Activated B cell treated with CpG ODN at 0.5 μM for 24 hours (primary cell): Measurements from ENCODE around the gene AMBRA1. TPM values are rescaled to one million over a fixed set of nuclear protein-coding genes. Genes with fewer than 3 reads are reported as not detected.

ENCODE experiments used
- ATAC-seq: fragments of 200-7000 bp; cut with Tn5 transposase; one replicate; pipeline ENCODE4 v1.10.0; 2021; ENCODE audit warnings: low read depth, mild to moderate bottlenecking, moderate library complexity
- CTCF ChIA-PET: fragments of 350-600 bp; sonication (Branson Sonifier 250); formaldehyde crosslinking; loops from one replicate; lab custom pipeline; 2021; ENCODE audit warnings: antibody characterized with exemption; lab: Charles Lee
- POLR2A ChIA-PET: fragments of 350-600 bp; sonication (Branson Sonifier 250); formaldehyde crosslinking; loops from one replicate; lab custom pipeline; 2021; ENCODE audit warnings: antibody characterized with exemption; lab: Charles Lee
- DNase-seq: peaks from one replicate; pipeline ENCODE4 v3.0.0; 2022
- H3K27ac Mint-ChIP-seq: one replicate; pipeline ENCODE4 v1.8.0; 2020; ENCODE audit warnings: mixed read lengths
- H3K27me3 Mint-ChIP-seq: one replicate; pipeline ENCODE4 v1.8.0; 2021; ENCODE audit warnings: mixed read lengths
- H3K36me3 Mint-ChIP-seq: one replicate; pipeline ENCODE4 v1.8.0; 2021; ENCODE audit warnings: low read depth, mixed read lengths
- H3K4me1 Mint-ChIP-seq: one replicate; pipeline ENCODE4 v1.8.0; 2021; ENCODE audit warnings: mixed read lengths
- H3K4me3 Mint-ChIP-seq: one replicate; pipeline ENCODE4 v1.8.0; 2020; ENCODE audit warnings: mild to moderate bottlenecking, mixed read lengths
- H3K9me3 Mint-ChIP-seq: one replicate; pipeline ENCODE4 v1.8.0; 2020; ENCODE audit warnings: mixed read lengths
- CTCF ChIP-seq: fragments of 200-600 bp; IDR thresholded peaks from one replicate; pipeline ENCODE4 v1.8.0; 2022; ENCODE audit warnings: antibody characterized with exemption, mild to moderate bottlenecking
- intact Hi-C: fragments of 100-400 bp; cut with micrococcal nuclease; formaldehyde crosslinking; loops from one replicate; pipeline ENCODE4 v1.15.1; 2024
- total RNA-seq: library from RNA; stranded (reverse); gene quantifications from 2 replicates; pipeline ENCODE4 v1.2.3, GENCODE V29; 2022

The AMBRA1 gene
- total RNA-seq, 1 donor from 2014 or later: 39.1 TPM

GRCh38 chr11:46391578-46392420 is 202.0 kb downstream of the AMBRA1 start, which contains the start of gene CHRM4:
TSS of gene CHRM4 (minus strand) at chr11:46391776. CDS start at chr11:46386557, 5,219 bp downstream.
- Mint-ChIP-seq H3K9me3 (no peaks in the 10 kb centered on the region), H3K4me1 (peaks cover 24% of the 10 kb centered on the region), H3K36me3 (peaks cover 5% of the 10 kb centered on the region), H3K4me3 (peak within 1 kb of the TSS; percentile 70), H3K27ac (no peak within 1 kb of the TSS), H3K27me3 (peaks cover 31% of the 10 kb centered on the region)
- no peak for DNase-seq
- ATAC-seq: no peak
- intact Hi-C loops: loop anchor here (1.0 to 2.0 kb wide), 3 partner anchors 10 to 507 kb away; partner anchors contain the start of genes DGKZ, MAPK8IP1 and MDK
- ChIA-PET CTCF (interaction anchor here (1.8 kb wide), 1 partner anchor 23 kb away, joined by 4 read pairs; no protein-coding TSS in a partner anchor), POLR2A (no interaction called here)
- TF ChIP-seq CTCF: no peak

GRCh38 chr11:46391186-46391577 is 202.6 kb downstream of the AMBRA1 start:
- H3K27me3 Mint-ChIP-seq: peaks cover 37% of the 10 kb centered on the region
- no peaks in the 10 kb centered on the region for H3K36me3 Mint-ChIP-seq
- ChIA-PET POLR2A (no interaction called here), CTCF (interaction anchor here (1.8 kb wide), 1 partner anchor 23 kb away, joined by 4 read pairs; no protein-coding TSS in a partner anchor)
- DNase-seq (no peak), ATAC-seq (no peak)
- no peak overlapping the region for H3K27ac Mint-ChIP-seq
- H3K4me1 Mint-ChIP-seq: peaks cover 24% of the 10 kb centered on the region
- no peak overlapping the region for H3K4me3 Mint-ChIP-seq
- intact Hi-C loops: no loop called here
- TF ChIP-seq CTCF: no peak
- no peaks in the 10 kb centered on the region for H3K9me3 Mint-ChIP-seq

GRCh38 chr11:46390331-46391171 is 203.3 kb downstream of the AMBRA1 start:
- H3K27me3 Mint-ChIP-seq: peaks cover 43% of the 10 kb centered on the region
- TF ChIP-seq CTCF: no peak
- H3K9me3 Mint-ChIP-seq: no peaks in the 10 kb centered on the region
- CTCF ChIA-PET: no interaction called here
- ATAC-seq: no peak
- intact Hi-C loops: no loop called here
- H3K36me3 Mint-ChIP-seq: no peaks in the 10 kb centered on the region
- no peak for DNase-seq
- H3K4me3 Mint-ChIP-seq: no peak overlapping the region
- POLR2A ChIA-PET: no interaction called here
- H3K27ac Mint-ChIP-seq: no peak overlapping the region
- peaks cover 24% of the 10 kb centered on the region for H3K4me1 Mint-ChIP-seq

- H3K27ac Mint-ChIP-seq: no peak overlapping the region
- ChIA-PET POLR2A (no interaction called here), CTCF (interaction anchor here (1.6 kb wide), 1 partner anchor 133 kb away, joined by 3 read pairs; no protein-coding TSS in a partner anchor)
- peaks cover 24% of the 10 kb centered on the region for H3K4me1 Mint-ChIP-seq
- H3K36me3 Mint-ChIP-seq: no peaks in the 10 kb centered on the region
- H3K4me3 Mint-ChIP-seq: peak overlapping the region; percentile 41
- H3K9me3 Mint-ChIP-seq: no peaks in the 10 kb centered on the region
- DNase-seq (peak; percentile 42), ATAC-seq (peak; percentile 43)
- no peak for TF ChIP-seq CTCF
- intact Hi-C loops: loop anchor here (1.0 to 5.0 kb wide), 4 partner anchors 140 to 773 kb away; partner anchors contain the start of genes ATG13 and HARBI1
- peaks cover 50% of the 10 kb centered on the region for H3K27me3 Mint-ChIP-seq
Measured at GRCh38 chr11:46389450-46390330, 204.1 kb downstream of the AMBRA1 start.
